Mesenchymal stem cell (in vitro differentiated cells and primary cell): ENCODE data around the gene KLHL15.

Source experiments
- DNase-seq: peaks from one replicate; pipeline ENCODE4 v3.0.0-alpha.2; 2013
- H2AFZ ChIP-seq: one replicate; pipeline ENCODE4 v1.6.1; 2013; ENCODE audit warnings: low read depth, mild to moderate bottlenecking, control low read depth, inconsistent platforms, low read length, moderate library complexity
- H2AK5ac ChIP-seq: 2 replicates; pipeline ENCODE4 v1.6.1; 2013; ENCODE audit warnings: low read length, moderate library complexity, mild to moderate bottlenecking, inconsistent platforms; ENCODE audit not compliant: severe bottlenecking
- H2BK120ac ChIP-seq: one replicate; pipeline ENCODE4 v1.6.1; 2013; ENCODE audit warnings: low read depth, mild to moderate bottlenecking, inconsistent platforms, low read length, moderate library complexity
- H2BK12ac ChIP-seq, 2 experiments: one replicate each; pipeline ENCODE4 v1.6.1; 2013; ENCODE audit warnings: inconsistent platforms in 2 of 2, low read length in 2 of 2, mild to moderate bottlenecking in 2 of 2, moderate library complexity in 2 of 2, control low read depth in 1 of 2
- H2BK15ac ChIP-seq: one replicate; pipeline ENCODE4 v1.6.1; 2013; ENCODE audit warnings: mild to moderate bottlenecking, low read depth, inconsistent platforms; ENCODE audit not compliant: poor library complexity, severe bottlenecking
- H2BK5ac ChIP-seq: 2 replicates; pipeline ENCODE4 v1.6.1; 2013; ENCODE audit warnings: low read depth, mild to moderate bottlenecking, low read length, control low read depth, inconsistent platforms; ENCODE audit not compliant: poor library complexity, severe bottlenecking
- H3K14ac ChIP-seq, 2 experiments: one replicate each; pipeline ENCODE4 v1.6.1; 2013; ENCODE audit warnings: inconsistent platforms in 2 of 2, low read length in 2 of 2, control low read depth in 1 of 2, mild to moderate bottlenecking in 1 of 2, moderate library complexity in 1 of 2
- H3K18ac ChIP-seq, 2 experiments: one replicate each; pipeline ENCODE4 v1.6.1; 2013; ENCODE audit warnings: inconsistent platforms in 2 of 2, low read length in 2 of 2, control low read depth in 1 of 2, low read depth in 1 of 2, mild to moderate bottlenecking in 1 of 2
- H3K23ac ChIP-seq, 2 experiments: one replicate each; pipeline ENCODE4 v1.6.1; 2013; ENCODE audit warnings: inconsistent platforms in 2 of 2, low read length in 2 of 2, mild to moderate bottlenecking in 2 of 2, moderate library complexity in 2 of 2, control low read depth in 1 of 2
- H3K27ac ChIP-seq: 2 replicates; pipeline ENCODE4 v1.5.1; 2013; ENCODE audit warnings: mild to moderate bottlenecking, moderate library complexity, low read length, control low read depth, inconsistent platforms; ENCODE audit not compliant: poor library complexity, severe bottlenecking
- H3K27me3 ChIP-seq, 2 experiments: 2 replicates each; pipeline versions ENCODE4 v1.6.1 to v1.7.0; 2013; ENCODE audit warnings: low read length in 2 of 2, mild to moderate bottlenecking in 2 of 2, moderate library complexity in 2 of 2, control low read depth in 1 of 2, inconsistent platforms in 1 of 2; ENCODE audit not compliant: control insufficient read depth in 1 of 2, insufficient read depth in 1 of 2
- H3K36me3 ChIP-seq, 2 experiments: 2 replicates each; pipeline versions ENCODE4 v1.6.1 to v1.7.0; 2013; ENCODE audit warnings: low read length in 2 of 2, control low read depth in 1 of 2, inconsistent platforms in 1 of 2, low read depth in 1 of 2, mild to moderate bottlenecking in 1 of 2; ENCODE audit not compliant: insufficient read depth in 2 of 2, control insufficient read depth in 1 of 2
- H3K4ac ChIP-seq, 2 experiments: one replicate each; pipeline ENCODE4 v1.6.1; 2013; ENCODE audit warnings: inconsistent platforms in 2 of 2, low read length in 2 of 2, mild to moderate bottlenecking in 2 of 2, moderate library complexity in 2 of 2, control low read depth in 1 of 2, low read depth in 1 of 2
- H3K4me1 ChIP-seq: 2 replicates; pipeline ENCODE4 v1.6.1; 2013; ENCODE audit warnings: low read depth, low read length, control low read depth; ENCODE audit not compliant: control insufficient read depth, insufficient read depth
- H3K4me2 ChIP-seq: 2 replicates; pipeline ENCODE4 v1.6.1; 2013; ENCODE audit warnings: low read length, mild to moderate bottlenecking, inconsistent platforms; ENCODE audit not compliant: poor library complexity, severe bottlenecking
- H3K4me3 ChIP-seq, 2 experiments: 2 replicates each; pipeline versions ENCODE4 v1.5.1 to v1.7.0; 2013; ENCODE audit warnings: low read length in 2 of 2, mild to moderate bottlenecking in 2 of 2, control low read depth in 1 of 2, low read depth in 1 of 2; ENCODE audit not compliant: insufficient read depth in 1 of 2
- H3K79me1 ChIP-seq: replicated peaks from 2 replicates; pipeline ENCODE4 v1.6.1; 2013; ENCODE audit warnings: mild to moderate bottlenecking, control low read depth, low read length, inconsistent platforms; ENCODE audit not compliant: poor library complexity, severe bottlenecking
- H3K9ac ChIP-seq: 2 replicates; pipeline ENCODE4 v1.7.0; 2013; ENCODE audit warnings: mild to moderate bottlenecking, low read length, moderate library complexity
- H3K9me3 ChIP-seq: 2 replicates; pipeline ENCODE4 v1.7.0; 2013; ENCODE audit warnings: mild to moderate bottlenecking, low read length; ENCODE audit not compliant: control insufficient read depth
- H4K8ac ChIP-seq: one replicate; pipeline ENCODE4 v1.6.1; 2013; ENCODE audit warnings: inconsistent platforms, mild to moderate bottlenecking, low read length, moderate library complexity
- H4K91ac ChIP-seq: one replicate; pipeline ENCODE4 v1.6.1; 2013; ENCODE audit warnings: mild to moderate bottlenecking, low read length, inconsistent platforms
- WGBS: methylation state at CpG from one replicate; pipeline ENCODE4 v1.1.7; 2013; ENCODE audit warnings: mixed read lengths; 5-methylcytosine and 5-hydroxymethylcytosine counted together

KLHL15 gene

DNA sequence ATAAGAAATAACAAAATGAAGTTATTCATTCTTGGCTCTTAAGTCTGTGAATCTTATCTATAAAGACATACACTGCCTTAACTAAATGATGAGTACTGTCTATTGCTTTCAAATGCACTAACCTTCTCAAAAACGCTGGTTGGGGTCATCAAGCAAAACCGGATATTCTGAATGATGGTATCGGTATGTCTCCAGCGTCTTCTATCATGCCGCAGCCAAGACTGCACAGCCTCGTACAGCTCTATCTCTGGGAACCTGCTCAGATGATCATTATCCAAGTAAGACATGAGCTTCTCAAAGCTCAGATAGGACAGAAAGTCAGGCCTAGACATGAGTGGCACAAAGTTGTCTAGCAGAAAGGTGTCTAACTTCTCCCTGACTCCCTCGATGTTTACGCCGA is 21.1 kb downstream of the KLHL15 start:
- Histone ChIP-seq H3K4me2 (no peak overlapping the region), H3K23ac (no peak overlapping the region), H2AK5ac (no peak overlapping the region), H3K27me3 (peaks cover 0 to 18% of the 10 kb centered on the region in 2 experiments), H2BK5ac (no peak overlapping the region), H3K4me1 (no peaks in the 10 kb centered on the region), H3K36me3 (peaks cover 0 to 14% of the 10 kb centered on the region in 2 experiments), H4K8ac (no peak overlapping the region), H2BK120ac (no peak overlapping the region), H3K4ac (no peak overlapping the region), H3K79me1 (peaks cover 8% of the 10 kb centered on the region), H3K14ac (no peak overlapping the region), H3K27ac (no peak overlapping the region), H2BK12ac (no peak overlapping the region), H3K18ac (no peak overlapping the region), H4K91ac (no peak overlapping the region), H3K9me3 (no peaks in the 10 kb centered on the region), H3K9ac (no peak overlapping the region), H3K4me3 (no peak overlapping the region), H2AFZ (no peak overlapping the region), H2BK15ac (no peak overlapping the region)
- 98% methylated on average over 9 of the region's 9 CpGs for WGBS
- no peak for DNase-seq

DNA sequence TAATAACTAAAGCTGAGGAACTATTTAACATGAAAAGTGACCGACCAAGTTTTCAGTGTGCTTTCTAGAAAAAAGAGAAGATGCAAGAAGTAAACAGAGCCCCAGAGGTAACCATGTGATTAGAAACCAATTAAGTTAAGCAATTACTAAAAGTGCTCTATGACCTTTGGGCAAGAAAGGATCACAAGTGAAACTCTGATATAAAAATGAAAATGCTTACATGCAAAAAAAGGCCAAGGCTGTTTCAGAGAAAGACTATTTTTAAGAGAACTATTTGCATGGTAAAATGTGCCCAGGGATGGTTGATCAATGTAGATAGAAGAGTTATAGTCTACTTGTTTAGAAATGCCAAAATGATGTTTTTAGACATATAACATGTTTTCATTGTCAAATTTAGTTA is 22.0 kb downstream of the KLHL15 start:
- Histone ChIP-seq H4K8ac (no peak overlapping the region), H4K91ac (no peak overlapping the region), H2BK120ac (no peak overlapping the region), H3K9ac (no peak overlapping the region), H3K4me3 (no peak overlapping the region), H3K14ac (no peak overlapping the region), H3K79me1 (peaks cover 6% of the 10 kb centered on the region), H3K4me1 (no peaks in the 10 kb centered on the region), H3K27ac (no peak overlapping the region), H2BK5ac (no peak overlapping the region), H3K23ac (no peak overlapping the region), H2BK15ac (no peak overlapping the region), H3K9me3 (no peaks in the 10 kb centered on the region), H3K18ac (no peak overlapping the region), H2BK12ac (no peak overlapping the region), H3K36me3 (peaks cover 0 to 14% of the 10 kb centered on the region in 2 experiments), H2AFZ (no peak overlapping the region), H2AK5ac (no peak overlapping the region), H3K4ac (no peak overlapping the region), H3K27me3 (peaks cover 0 to 12% of the 10 kb centered on the region in 2 experiments), H3K4me2 (no peak overlapping the region)
- no peak for DNase-seq
- WGBS, result no CpG with 5 or more reads among the region's 1 CpG

DNA sequence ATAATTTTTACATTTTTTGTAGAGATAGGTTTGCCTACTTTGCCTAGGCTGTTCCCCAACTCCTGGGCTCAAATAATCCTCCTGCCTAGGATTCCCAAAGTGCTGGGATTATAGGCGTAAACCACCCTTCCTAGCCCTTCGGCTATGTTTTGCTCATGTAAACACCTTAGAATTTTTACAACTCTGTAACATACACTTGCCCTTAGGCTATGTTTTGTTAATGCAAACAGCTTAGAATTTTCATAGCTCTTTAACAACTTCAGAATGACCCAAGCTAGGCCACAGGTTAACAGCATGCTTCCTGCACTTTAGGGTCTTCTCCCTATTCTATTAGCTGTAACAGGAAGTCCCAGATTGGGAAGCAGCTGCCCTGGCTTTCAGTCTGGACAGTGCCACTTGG is 24.2 kb downstream of the KLHL15 start:
- no peak overlapping the region for H3K4ac ChIP-seq
- H3K36me3 ChIP-seq, result peaks cover 0 to 14% of the 10 kb centered on the region in 2 experiments
- no peak overlapping the region for H3K27ac ChIP-seq
- H2BK5ac ChIP-seq, result no peak overlapping the region
- 51% methylated on average over 2 of the region's 2 CpGs for whole genome bisulfite sequencing
- no peak overlapping the region for H2BK120ac ChIP-seq
- no peak overlapping the region for H2BK12ac ChIP-seq
- no peak overlapping the region for H4K8ac ChIP-seq
- H3K4me3 ChIP-seq, result no peak overlapping the region
- no peaks in the 10 kb centered on the region for H3K4me1 ChIP-seq
- no peak overlapping the region for H2AK5ac ChIP-seq
- H3K9me3 ChIP-seq, result no peaks in the 10 kb centered on the region
- no peak overlapping the region for H3K14ac ChIP-seq
- H3K23ac ChIP-seq, result no peak overlapping the region
- no peak overlapping the region for H2AFZ ChIP-seq
- H3K18ac ChIP-seq, result no peak overlapping the region
- no peak overlapping the region for H3K4me2 ChIP-seq
- peaks cover 0 to 13% of the 10 kb centered on the region in 2 experiments for H3K27me3 ChIP-seq
- DNase-seq, result no peak
- no peak overlapping the region for H4K91ac ChIP-seq
- peaks cover 8% of the 10 kb centered on the region for H3K79me1 ChIP-seq
- H3K9ac ChIP-seq, result no peak overlapping the region
- H2BK15ac ChIP-seq, result no peak overlapping the region

DNA sequence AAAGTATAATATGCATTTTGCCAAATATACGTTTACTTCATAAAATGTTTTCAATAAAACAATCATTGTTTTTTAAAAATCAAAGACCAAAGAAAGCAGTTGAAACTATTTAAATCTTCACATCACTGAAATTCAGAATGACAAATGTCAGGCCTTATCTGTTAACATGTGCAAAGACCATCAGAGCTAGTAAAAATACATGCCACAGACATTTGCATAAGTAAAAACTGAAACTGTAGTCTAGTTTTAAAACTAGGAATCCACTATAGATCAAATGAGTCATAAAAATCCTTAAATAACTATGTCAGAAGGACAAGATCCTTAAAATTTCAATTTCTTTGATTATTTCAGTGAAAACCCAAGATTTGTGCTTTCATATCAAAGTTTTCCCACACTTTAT is 24.8 kb downstream of the KLHL15 start:
- H3K27ac ChIP-seq, result no peak overlapping the region
- no peaks in the 10 kb centered on the region for H3K9me3 ChIP-seq
- H3K4me1 ChIP-seq, result no peaks in the 10 kb centered on the region
- no peak overlapping the region for H2BK120ac ChIP-seq
- H3K36me3 ChIP-seq, result peaks cover 0 to 14% of the 10 kb centered on the region in 2 experiments
- no peak overlapping the region for H3K4ac ChIP-seq
- H2BK12ac ChIP-seq, result no peak overlapping the region
- no peak for DNase-seq
- H2AK5ac ChIP-seq, result no peak overlapping the region
- no peak overlapping the region for H2BK5ac ChIP-seq
- no peak overlapping the region for H3K4me2 ChIP-seq
- WGBS, result 100% methylated on average over 1 of the region's 1 CpG
- no peak overlapping the region for H3K4me3 ChIP-seq
- no peak overlapping the region for H3K23ac ChIP-seq
- H3K14ac ChIP-seq, result no peak overlapping the region
- H2AFZ ChIP-seq, result no peak overlapping the region
- peaks cover 8% of the 10 kb centered on the region for H3K79me1 ChIP-seq
- no peak overlapping the region for H4K91ac ChIP-seq
- no peak overlapping the region for H2BK15ac ChIP-seq
- H3K9ac ChIP-seq, result no peak overlapping the region
- H3K18ac ChIP-seq, result no peak overlapping the region
- no peak overlapping the region for H4K8ac ChIP-seq
- peaks cover 0 to 13% of the 10 kb centered on the region in 2 experiments for H3K27me3 ChIP-seq
